ENCODE results near the gene ZMIZ1.

ZMIZ1 gene

GRCh38 chr10:79068562-79069324 is at the start of gene ZMIZ1:
Gene ZMIZ1, plus strand, starts transcription at chr10:79068966. Its CDS starts 132,667 bp downstream, at chr10:79201633.
- peak; percentile 89 for DNase-seq

- no peak for DNase-seq
These were observed 49.2 kb upstream of the ZMIZ1 start for GRCh38 chr10:79019441-79020014.

GRCh38 chr10:79020015-79020491 is 48.7 kb upstream of the ZMIZ1 start:
- DNase-seq = no peak

- DNase-seq = no peak
These were observed 48.2 kb upstream of the ZMIZ1 start for GRCh38 chr10:79020605-79021004.

- no peak for DNase-seq
These were observed 47.3 kb upstream of the ZMIZ1 start for GRCh38 chr10:79021331-79021907.

GRCh38 chr10:79021948-79022499 is 46.7 kb upstream of the ZMIZ1 start:
- no peak for DNase-seq

GRCh38 chr10:79022565-79023230 is 46.1 kb upstream of the ZMIZ1 start:
- DNase-seq = no peak

- DNase-seq = no peak
These were observed 45.3 kb upstream of the ZMIZ1 start for GRCh38 chr10:79023240-79024162.

- no peak for DNase-seq
These were observed 44.5 kb upstream of the ZMIZ1 start for GRCh38 chr10:79024296-79024695.

- no peak for DNase-seq
These were observed 44.0 kb upstream of the ZMIZ1 start for GRCh38 chr10:79024720-79025198.

- no peak for DNase-seq
These were observed 43.5 kb upstream of the ZMIZ1 start for GRCh38 chr10:79025199-79025832.

- no peak for DNase-seq
These were observed 42.4 kb upstream of the ZMIZ1 start for GRCh38 chr10:79026341-79026761.

GRCh38 chr10:79026806-79027146 is 42.0 kb upstream of the ZMIZ1 start:
- DNase-seq = no peak

GRCh38 chr10:79027147-79028055 is 41.4 kb upstream of the ZMIZ1 start:
- peak; percentile 49 for DNase-seq

- DNase-seq = no peak
These were observed 40.7 kb upstream of the ZMIZ1 start for GRCh38 chr10:79028056-79028430.

GRCh38 chr10:79028451-79029010 is 40.2 kb upstream of the ZMIZ1 start:
- DNase-seq = no peak

- DNase-seq = no peak
These were observed 39.0 kb upstream of the ZMIZ1 start for GRCh38 chr10:79029478-79030390.

- no peak for DNase-seq
These were observed 38.1 kb upstream of the ZMIZ1 start for GRCh38 chr10:79030705-79031104.

- no peak for DNase-seq
These were observed 37.0 kb upstream of the ZMIZ1 start for GRCh38 chr10:79031723-79032122.

Data from NCI-H774 (cell line).